ENCODE measurements around the gene TNXB.

- TF ChIP-seq CTCF (conservative IDR thresholded peaks at IDR 0.05) (no peak), ZFX (IDR thresholded peaks at IDR 0.05) (no peak)
These were observed 43.8 kb upstream of the TNXB start for GRCh38 chr6:32152769-32153563.

All from C4-2B (cell line).